ENCODE data around the gene GAREM2.
"Not testable (repeated sequence)": the region's sequence is repeated elsewhere in the genome, so short reads cannot be mapped to it uniquely, and the experiment has no call there.

Gene GAREM2

GRCh38 chr2:26164641-26165211 is 8.2 kb upstream of the GAREM2 start:
- Mint-ChIP-seq H3K36me3 (ENCODE audit: low read depth) (no peaks in the 10 kb centered on the region), H3K4me1 (no peaks in the 10 kb centered on the region), H3K9me3 (no peaks in the 10 kb centered on the region), H3K4me3 (no peak overlapping the region), H3K27me3 (ENCODE audit: low read depth) (peaks cover 4% of the 10 kb centered on the region), H3K27ac (peak overlapping the region in 1 of 3 experiments; percentile 87)
- TF ChIP-seq CTCF (IDR thresholded peaks at IDR 0.05; ENCODE audit: unreplicated experiment in 3 of 3) = no peak

DNA sequence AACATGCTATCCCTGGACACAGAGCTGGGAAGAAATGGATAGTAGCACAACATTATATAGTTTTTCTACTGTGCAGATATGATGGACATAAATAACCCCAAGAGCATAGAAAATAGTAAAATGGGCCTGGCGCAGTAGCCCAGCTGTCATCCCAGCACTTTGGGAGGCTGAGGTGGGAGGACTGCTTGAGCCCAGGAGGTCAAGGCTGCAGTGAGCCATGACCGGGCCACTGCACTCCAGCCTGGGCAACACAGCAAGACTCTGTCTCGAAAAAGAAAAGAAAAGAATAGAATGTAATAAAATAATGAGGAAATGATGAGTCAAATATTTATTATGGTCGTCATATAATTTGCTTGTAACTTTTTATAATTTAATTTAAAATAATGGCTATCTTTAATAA is 7.5 kb upstream of the GAREM2 start:
- Mint-ChIP-seq H3K4me1 (no peaks in the 10 kb centered on the region), H3K4me3 (no peak overlapping the region), H3K9me3 (no peaks in the 10 kb centered on the region), H3K27me3 (ENCODE audit: low read depth) (peaks cover 4% of the 10 kb centered on the region), H3K36me3 (ENCODE audit: low read depth) (no peaks in the 10 kb centered on the region), H3K27ac (no peak overlapping the region)
- TF ChIP-seq CTCF (IDR thresholded peaks at IDR 0.05; ENCODE audit: unreplicated experiment in 3 of 3) = no peak

GRCh38 chr2:26166541-26166940 is 6.3 kb upstream of the GAREM2 start:
- H3K9me3 Mint-ChIP-seq, H3K27ac Mint-ChIP-seq: not testable (repeated sequence)
- peaks cover 13% of the 10 kb centered on the region for H3K27me3 Mint-ChIP-seq (ENCODE audit: low read depth)

GRCh38 chr2:26168785-26169184 is 4.1 kb upstream of the GAREM2 start:
- H3K27me3 Mint-ChIP-seq (ENCODE audit: low read depth) = peaks cover 18% of the 10 kb centered on the region
- no peaks in the 10 kb centered on the region for H3K9me3 Mint-ChIP-seq
- H3K4me3 Mint-ChIP-seq = no peak overlapping the region
- H3K4me1 Mint-ChIP-seq = no peaks in the 10 kb centered on the region
- H3K36me3 Mint-ChIP-seq (ENCODE audit: low read depth) = no peaks in the 10 kb centered on the region
- no peak for TF ChIP-seq CTCF (IDR thresholded peaks at IDR 0.05; ENCODE audit: unreplicated experiment in 3 of 3)
- no peak overlapping the region for H3K27ac Mint-ChIP-seq

More at GRCh38 chr2:26166541-26166940, 6.3 kb upstream of the GAREM2 start:
- H3K4me1 Mint-ChIP-seq; H3K36me3 Mint-ChIP-seq (ENCODE audit: low read depth); H3K4me3 Mint-ChIP-seq: not testable (repeated sequence)

- Mint-ChIP-seq H3K4me3 (no peak overlapping the region), H3K36me3 (ENCODE audit: low read depth) (no peaks in the 10 kb centered on the region), H3K4me1 (peaks cover 2% of the 10 kb centered on the region), H3K27me3 (ENCODE audit: low read depth) (peaks cover 20% of the 10 kb centered on the region), H3K9me3 (no peaks in the 10 kb centered on the region), H3K27ac (peak overlapping the region in 1 of 3 experiments; percentile 9)
- no peak for TF ChIP-seq CTCF (IDR thresholded peaks at IDR 0.05; ENCODE audit: unreplicated experiment in 3 of 3)
These were observed 3.7 kb upstream of the GAREM2 start for GRCh38 chr2:26169226-26169625.

DNA sequence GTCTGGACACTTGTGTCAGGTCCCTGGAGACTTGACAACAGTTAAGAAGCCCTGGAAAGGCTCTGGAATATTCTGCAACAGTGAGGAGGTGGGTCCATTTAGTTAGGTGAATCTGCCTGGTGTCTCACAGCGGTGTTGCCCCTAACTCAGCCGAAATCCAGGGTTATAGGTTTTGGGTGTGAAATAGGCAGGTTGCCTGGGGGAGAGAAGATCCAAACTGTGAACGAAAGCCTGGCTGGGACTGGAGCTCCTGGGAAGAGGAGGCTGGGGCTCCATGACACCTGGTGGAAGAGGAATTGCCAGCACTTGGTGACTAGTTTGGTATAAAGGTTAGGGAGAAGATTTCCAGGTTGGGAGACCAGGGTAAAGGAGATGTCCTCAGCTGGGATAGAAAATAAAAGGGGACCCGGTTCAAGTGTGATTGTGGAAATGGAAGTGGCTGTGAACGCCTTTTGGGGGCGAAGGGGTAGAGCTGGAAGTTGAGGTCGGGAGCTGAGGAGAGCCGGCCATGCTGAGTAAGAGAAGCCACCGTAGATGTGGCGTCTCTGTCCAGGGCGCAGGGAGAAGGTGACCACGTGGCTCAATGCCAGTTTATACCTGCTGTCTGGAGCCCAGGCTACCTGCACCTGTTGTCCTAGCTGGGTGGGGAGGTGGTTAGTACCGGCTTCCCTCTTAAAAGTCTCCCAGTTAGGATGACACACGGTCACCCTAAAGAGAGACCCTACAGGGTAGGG is 3.0 kb upstream of the GAREM2 start:
- H3K27me3 Mint-ChIP-seq (ENCODE audit: low read depth) = peaks cover 26% of the 10 kb centered on the region
- H3K4me1 Mint-ChIP-seq = peaks cover 8% of the 10 kb centered on the region
- no peaks in the 10 kb centered on the region for H3K9me3 Mint-ChIP-seq
- peak overlapping the region; percentile 4 to 38 (median 23) for H3K4me3 Mint-ChIP-seq
- H3K36me3 Mint-ChIP-seq (ENCODE audit: low read depth) = no peaks in the 10 kb centered on the region
- TF ChIP-seq CTCF (IDR thresholded peaks at IDR 0.05; ENCODE audit: unreplicated experiment in 3 of 3) = no peak
- H3K27ac Mint-ChIP-seq = peak overlapping the region in 1 of 3 experiments; percentile 9
